ENCODE results near the gene TLR3. TPM values are rescaled to one million over a fixed set of nuclear protein-coding genes. Genes with fewer than 3 reads are reported as not detected.

Gene TLR3
- 3.6 and 6.2 TPM in 2 replicates for total RNA-seq

DNA sequence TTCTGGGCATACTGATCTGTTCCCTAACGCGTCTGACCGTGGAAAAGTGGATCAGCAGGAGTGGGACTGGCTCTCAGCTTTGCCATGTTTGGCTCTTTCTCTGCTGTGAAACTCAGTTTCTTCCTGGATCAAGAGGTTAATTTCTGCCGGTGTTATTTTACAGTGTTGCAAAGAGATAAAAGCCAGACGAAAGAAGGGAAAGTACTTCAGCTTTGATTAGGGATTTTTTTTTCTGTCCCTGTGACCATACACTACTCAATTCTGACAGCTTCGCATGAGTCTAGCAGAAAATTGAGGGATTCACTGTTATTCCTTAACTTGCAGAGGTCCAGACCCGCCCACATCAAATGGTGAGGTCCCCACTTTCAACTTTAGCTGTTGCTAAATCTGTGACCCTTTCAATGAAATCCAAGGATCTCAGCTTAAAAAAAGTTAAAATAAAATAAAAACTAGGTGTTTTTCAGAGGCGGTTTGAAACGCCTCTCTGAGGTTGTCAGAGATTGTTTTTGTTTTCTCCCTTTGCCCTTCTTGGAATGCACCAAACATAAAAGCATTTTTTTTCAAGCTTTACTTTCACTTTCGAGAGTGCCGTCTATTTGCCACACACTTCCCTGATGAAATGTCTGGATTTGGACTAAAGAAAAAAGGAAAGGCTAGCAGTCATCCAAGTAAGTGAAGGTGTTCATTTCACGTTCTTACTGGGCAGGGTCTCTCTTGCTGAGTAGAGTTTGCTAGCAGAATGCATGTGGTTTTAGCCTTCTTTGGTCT is at the start of gene TLR3:
Gene TLR3 (plus strand): TSS at position 576 of the 768 bp plus-strand sequence. CDS start 7,464 bp downstream, outside the sequence.

DNA sequence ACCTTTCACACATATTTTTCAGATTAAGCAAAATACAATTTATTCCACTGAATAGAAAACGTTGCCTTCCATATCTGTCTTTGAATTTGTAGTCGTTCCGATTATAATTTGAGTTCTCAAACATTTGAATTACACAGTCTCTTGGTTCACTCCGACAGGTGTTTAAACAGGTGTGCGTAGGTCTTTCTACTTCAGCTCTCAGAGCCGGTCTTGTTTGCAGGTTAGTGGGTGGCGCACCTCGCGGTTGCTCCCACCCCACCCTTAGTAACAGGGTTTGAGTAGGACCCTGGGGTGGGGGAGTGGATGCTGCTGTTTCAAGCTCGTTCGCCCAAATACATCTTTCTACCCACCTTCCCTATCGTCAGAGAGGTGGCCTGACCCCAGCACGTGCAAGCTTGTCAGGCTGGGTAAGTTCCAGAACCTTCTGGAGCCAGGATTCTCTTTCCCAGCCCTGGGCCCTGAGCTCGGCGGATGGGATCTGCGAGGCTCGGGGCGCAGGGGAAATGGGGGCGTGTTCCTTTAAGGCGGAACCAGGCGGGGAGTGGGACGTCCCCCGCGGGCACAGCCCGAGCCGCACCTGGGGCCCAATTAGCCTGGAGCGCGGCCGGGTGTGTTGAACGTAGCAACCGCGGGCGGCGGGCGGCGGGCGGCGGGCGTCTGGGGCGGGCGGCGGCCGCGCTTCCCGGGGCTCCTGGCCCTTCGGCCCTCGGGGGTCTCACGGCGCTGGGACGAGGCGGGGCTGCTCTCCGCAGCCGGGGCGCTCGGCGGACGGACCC is 35.3 kb downstream of the TLR3 start, which contains the start of gene FAM149A:
Gene FAM149A (plus strand): TSS at position 591 of the 776 bp plus-strand sequence.

Other genes starting within 250 kb of the TLR3 start
- gene FAM149A, start 35.5 kb downstream of the TLR3 start, total RNA-seq, result 5.0 and 6.0 TPM in 2 replicates
- 26.7 and 29.5 TPM in 2 replicates for gene CYP4V2, start 122.4 kb downstream of the TLR3 start, total RNA-seq
- 3.1 and 6.0 TPM in 2 replicates for gene KLKB1, start 158.4 kb downstream of the TLR3 start, total RNA-seq
- gene F11, start 197.0 kb downstream of the TLR3 start, total RNA-seq, result not detected in 2 replicates